HTERT RPE-1 (cell line): ENCODE results near the gene INTS3.

Experiments used
- in situ Hi-C: fragments of 300-500 bp; cut with MboI; formaldehyde crosslinking; loops from 4 replicates; pipeline ENCODE4 v1.14.3; 2020; ENCODE audit warnings: low sequenced_read_pairs

Gene INTS3

GRCh38 chr1:153793261-153793972 lies 65.6 kb downstream of the INTS3 start:
- in situ Hi-C loops = no loop called here

DNA sequence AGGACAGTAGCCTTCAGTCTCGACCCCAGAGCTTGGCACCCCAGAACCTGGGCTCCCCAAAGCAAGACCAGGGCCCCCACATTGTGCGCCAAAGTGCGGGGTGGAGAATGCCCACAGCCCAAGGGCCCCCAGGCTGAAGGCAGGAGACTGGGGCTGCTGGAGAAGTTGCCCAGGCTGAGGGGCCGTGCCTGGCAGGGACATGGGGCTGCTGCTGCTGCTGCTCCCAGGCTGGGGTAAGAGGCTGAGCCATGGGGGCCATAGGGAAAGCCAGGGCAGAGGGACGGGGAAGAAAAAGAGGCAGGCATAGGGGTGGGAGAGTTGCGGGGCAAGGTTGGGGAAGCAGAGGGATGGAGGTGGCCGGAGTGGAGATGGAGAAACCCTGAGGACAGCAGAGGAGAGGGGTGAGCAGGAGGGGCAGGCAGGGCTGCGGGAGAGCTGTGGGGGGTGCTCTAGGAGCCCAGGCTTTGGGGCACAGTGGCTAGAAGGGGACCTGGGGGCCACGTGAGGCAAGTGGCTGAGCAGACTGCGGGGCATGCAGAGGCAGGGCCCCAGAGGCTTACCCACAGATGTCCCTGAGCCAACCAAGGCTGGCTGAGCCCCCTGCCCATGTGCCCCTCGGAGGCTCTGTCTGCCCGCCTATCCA lies 66.2 kb downstream of the INTS3 start:
- in situ Hi-C loops = no loop called here

DNA sequence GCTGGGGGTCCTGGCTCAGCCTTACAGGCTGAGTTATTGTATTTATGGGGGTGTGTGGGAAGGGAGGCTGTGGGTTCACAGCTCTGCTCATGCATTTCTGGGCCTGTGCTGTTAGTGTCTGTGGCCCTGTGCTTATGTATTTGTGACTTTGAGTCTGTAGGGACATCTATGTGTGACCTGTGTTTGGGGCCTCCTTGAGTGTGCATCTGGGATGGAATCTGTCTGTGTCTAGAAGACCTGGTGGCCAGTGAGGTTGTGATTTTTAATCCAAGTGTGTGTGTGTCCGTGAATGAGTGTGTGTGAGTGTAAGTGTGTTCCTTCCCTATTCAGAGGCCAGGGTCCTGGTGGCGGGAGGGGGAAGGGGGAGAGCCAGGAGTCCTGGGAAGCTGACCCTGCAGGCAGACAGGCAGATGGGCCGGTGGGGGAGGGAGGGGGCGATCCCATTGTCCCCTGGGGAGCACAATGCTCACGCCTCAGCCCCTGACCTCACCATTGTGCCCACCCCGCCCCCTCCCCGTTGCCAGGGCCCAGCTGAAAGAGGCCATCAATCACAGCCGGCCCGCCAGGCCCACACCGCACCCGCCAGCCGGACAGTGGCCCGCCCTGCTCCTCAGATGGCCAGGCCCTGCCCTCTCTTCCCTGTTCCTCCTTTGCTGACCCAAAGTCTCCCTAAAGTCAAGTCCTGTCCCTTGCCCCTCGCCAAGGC lies 66.9 kb downstream of the INTS3 start:
- in situ Hi-C loops = no loop called here

DNA sequence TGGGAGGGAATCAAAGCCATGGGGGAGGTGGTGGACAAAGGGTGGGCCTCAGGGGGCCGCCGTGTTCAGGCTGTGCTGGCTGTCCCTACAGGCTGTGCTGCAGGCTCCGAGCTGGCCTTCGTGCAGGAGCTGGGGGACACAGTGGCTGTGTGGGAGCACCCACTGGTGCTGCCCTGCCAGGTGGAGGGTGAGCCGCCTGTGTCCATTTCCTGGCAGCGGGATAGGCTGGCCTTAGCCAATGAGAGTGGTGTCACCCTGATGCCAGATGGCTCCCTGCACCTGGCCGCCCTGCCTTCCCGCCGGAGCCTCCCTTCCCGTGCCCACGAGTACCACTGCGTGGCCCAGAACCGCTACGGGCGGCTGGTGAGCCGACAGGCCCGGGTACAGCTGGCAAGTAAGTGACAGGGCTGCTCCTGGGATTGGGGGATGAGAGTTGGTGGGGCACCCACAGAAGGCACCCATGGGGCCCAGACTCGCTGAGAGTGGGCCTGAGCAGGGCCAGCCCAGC lies 67.5 kb downstream of the INTS3 start:
- in situ Hi-C loops = no loop called here

DNA sequence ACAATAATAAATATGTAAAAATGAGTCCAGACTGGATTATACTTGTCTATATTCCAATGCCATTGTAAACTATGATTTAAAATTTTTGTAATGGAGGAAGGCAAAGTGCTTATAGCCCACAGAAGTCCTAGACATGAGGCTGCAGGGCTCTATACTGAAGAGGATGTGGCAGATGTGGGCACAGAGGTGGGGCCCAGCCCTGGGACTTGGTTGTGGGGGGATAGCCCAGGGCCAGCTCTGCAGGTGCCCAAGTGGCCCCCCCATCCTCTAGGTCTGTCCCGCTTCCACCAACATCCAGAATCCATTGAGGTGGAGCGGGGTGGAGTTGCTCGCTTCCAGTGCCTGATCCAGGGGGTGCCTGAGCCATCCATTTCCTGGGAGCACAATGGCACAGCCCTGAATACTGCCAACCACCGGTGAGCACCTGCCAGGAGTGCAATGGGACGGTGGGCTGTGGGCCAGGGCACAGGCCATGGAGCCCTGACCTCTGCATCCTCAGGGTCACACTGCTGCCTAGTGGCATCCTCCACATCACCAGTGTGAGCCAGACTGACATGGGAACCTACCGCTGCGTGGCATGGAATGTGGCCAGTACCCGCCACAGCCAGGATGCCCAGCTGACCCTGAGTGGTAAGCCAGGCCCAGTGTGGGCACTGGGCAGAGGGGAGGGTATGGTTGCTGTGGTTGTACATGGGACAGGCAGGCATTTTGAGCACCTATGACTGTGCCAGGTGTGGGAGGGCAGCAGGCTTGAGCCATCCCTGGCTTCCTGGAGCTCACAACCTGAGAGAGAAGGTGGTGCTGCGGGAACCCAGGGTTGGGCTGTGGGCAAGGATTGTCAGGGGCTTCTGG lies 68.3 kb downstream of the INTS3 start:
- in situ Hi-C loops = no loop called here

DNA sequence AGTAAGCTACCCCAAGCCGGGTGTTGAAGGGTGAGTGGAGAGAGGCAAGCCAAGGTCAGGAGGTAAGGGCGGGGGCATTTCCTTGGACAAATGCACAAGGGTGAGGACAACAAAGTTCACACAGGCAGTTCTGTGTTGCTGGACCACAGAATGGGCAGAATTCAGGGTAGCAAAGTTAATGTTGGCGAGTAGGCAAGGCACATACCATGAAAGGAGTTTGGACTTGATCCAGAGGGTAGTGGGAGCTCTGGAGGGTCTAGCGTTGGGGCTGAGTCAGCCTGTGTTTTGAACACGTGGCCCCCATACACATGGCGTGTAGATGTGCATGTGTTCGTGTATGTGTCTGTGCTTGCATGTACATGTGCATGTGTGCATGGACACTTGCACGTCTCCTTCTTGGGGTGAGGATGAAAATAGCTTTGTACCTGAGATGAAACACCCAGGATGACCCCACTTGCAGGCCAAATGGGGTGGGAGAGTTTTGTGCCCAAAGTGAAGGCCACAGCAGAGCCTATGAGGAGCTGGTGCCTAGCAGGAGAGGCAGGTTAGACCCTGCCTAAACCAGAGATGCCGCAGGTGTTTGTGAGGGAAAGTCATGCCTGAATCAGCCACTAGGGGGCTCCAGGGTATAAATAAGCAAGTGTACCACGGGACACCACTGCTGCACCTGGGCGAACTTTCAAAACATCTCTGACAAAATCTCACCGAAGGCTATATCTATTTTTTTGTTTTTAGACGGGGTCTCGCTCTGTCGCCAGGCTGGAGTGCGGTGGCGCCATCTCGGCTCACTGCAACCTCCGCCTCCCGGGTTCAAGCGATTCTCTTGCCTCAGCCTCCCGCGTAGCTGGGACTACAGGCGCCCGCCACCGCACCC lies 69.2 kb downstream of the INTS3 start:
- in situ Hi-C loops = no loop called here

DNA sequence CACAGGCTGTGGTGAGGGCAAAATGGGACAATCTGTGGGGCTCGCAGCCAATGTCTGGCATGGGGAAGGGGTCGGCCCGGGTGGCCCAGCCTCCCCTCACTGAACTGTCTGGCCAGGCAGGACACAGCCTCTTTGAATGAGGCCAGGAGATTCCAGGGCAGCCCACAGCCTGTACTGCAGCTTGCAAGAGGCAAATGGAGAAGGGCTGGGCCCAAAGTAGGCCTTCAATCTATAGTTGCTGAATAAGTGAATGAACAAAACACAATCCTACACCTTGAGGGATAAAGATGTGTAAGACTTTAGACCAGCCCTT lies 70.6 kb downstream of the INTS3 start:
- in situ Hi-C loops = no loop called here

- in situ Hi-C loops = no loop called here
Observed at GRCh38 chr1:153799016-153799415, 71.2 kb downstream of the INTS3 start.

DNA sequence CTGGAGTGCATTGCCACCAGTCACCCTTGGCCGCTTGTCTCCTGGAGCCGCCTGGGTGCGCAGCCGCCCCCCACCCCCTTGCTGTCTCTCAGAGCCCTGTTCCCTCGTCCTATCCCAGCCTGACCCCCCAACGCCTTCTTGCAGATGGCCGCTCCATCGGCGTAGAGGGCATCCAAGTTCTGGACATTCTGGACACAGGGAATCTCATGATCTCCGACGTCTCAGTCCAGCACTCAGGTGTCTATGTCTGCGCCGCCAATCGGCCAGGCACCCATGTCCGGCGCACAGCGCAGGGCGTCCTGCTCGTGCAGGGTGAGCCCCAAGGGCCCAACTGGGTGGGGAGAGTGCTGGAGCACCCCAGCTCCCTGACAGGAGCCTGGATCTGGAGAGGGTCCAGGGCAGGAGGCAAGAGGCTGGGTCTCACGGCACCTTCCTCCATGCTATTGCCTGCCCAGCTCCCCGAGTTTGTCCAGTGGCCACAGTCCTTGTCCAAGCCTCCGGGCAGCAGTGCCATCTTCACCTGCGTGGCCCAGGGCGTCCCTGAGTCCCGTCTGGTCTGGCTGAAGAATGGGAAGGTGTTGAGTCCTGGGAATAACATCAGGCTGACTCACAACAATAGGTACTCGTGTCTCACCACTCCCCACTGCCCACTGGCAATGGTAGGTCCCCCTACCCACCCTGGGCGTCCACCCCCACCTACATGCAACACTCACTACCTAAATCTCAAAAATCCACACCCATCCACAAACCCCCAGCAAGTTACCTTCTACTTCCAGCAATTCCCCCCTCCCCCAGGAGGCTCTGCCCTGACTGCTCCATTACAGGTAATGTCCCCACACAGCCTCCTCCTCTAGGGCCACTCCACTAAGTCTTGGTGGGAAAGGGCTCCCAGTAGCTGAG lies 72.0 kb downstream of the INTS3 start:
- in situ Hi-C loops = no loop called here

GRCh38 chr1:153800516-153800915 lies 72.7 kb downstream of the INTS3 start:
- in situ Hi-C loops = no loop called here

GRCh38 chr1:153801028-153801625 lies 73.3 kb downstream of the INTS3 start:
- in situ Hi-C loops = no loop called here

DNA sequence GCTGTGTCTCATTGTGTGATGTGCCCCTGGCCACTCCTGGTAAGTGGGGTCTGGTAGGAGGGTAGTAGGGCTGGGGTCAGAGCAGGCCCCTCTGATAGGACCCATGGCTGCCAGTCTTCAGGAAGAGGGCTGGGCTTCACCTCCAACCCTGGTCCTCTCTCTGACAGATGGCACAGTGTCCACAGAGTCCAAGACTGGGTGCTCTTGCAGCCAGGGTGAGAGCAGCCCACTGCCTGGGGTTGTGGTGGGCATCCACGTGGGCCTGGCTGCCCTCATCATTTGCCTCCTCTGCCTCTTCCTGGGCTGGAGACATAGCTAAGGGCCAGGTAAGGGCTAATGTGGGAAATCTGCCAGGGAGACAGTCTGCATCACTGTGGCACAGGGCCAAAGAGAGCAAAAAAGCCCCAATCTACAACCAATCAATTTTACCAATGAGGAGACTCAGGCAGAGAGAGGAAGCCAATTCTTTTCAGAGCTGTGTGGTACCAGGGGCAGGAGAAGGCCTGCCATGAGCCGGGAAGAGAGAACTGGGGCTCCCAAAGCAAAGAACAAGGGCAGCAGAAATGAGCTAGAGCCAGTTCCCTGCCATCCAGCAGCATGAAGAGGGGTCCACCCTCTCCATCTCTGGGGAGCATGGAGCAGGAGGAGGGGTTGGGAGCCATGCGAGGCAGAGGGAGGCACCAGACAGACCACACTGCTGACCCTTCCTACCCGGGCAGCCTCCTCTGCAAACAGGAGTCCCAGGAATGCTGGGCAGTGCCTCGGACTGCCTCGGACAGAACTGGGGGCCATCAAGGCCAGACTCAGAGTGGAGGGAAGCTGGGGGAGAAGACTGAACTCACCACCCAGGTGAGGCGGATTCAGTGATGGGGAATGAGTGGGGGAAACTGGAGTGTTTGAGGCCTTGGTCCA lies 74.2 kb downstream of the INTS3 start:
- in situ Hi-C loops = no loop called here

- in situ Hi-C loops = no loop called here
Observed at GRCh38 chr1:153803470-153804056, 75.7 kb downstream of the INTS3 start.

- in situ Hi-C loops = no loop called here
Observed at GRCh38 chr1:153804112-153804511, 76.3 kb downstream of the INTS3 start.

GRCh38 chr1:153805042-153805745 lies 77.3 kb downstream of the INTS3 start:
- in situ Hi-C loops = no loop called here

DNA sequence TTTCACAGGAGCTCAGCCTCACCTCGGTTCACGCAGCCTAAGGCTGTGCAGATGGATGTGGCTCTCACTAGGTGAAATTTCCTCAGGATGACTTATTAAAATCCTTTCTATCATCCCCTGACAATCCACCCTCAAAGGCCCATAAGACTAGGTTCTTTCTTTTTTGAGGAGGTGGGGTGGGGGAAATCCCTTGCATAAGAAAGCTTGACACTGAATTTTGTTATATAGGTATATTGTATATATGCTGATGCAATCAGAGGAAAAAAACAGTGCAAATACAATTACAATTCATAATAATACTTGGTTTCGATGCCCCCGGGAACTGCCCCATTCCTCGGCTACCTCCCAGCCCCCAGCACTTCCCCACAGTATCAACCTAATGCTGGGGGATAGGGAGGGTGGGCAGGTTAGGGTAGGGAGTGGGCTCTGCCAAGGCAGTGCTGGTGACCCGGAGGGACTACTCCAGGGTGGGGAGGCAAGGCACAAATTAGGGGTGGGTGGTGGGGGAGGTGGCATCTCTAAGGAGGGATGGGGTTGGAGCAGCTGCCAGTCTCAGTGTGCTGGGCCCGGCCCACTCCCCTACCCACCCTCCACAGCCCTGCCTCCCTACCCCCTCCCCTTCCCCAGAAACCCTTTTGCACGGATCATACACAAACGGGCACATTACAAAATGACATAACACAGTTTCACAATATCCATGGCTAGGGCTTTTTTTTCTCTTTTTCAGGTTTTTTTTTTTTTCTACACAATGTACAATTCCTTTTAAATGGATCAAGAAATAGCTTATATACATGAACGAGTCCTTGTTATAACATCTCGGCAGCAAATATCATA lies 78.3 kb downstream of the INTS3 start:
- in situ Hi-C loops = no loop called here
